ENCODE measurements around the gene THAP10. TPM values are rescaled to one million over a fixed set of nuclear protein-coding genes. Genes with fewer than 3 reads are reported as not detected.

THAP10 gene
- total and polyA plus RNA-seq, 2 experiments from 2014 or later = 5.7 to 8.2 TPM

GRCh38 chr15:70922119-70922518 lies 29.9 kb upstream of the THAP10 start:
- H3K4me1 ChIP-seq (ENCODE audit: insufficient read depth) = no peaks in the 10 kb centered on the region
- TF ChIP-seq EZH2phosphoT487 (IDR thresholded peaks at IDR 0.05; ENCODE audit: unreplicated experiment) = no peak
- H3K9me2 ChIP-seq (ENCODE audit: insufficient read depth) = no peaks in the 10 kb centered on the region
- H3K9me3 Mint-ChIP-seq = no peaks in the 10 kb centered on the region
- H3K4me1 Mint-ChIP-seq = no peaks in the 10 kb centered on the region
- no peak overlapping the region for H3K4me2 ChIP-seq
- H3K27me3 ChIP-seq (ENCODE audit: insufficient read depth) = no peaks in the 10 kb centered on the region
- DNase-seq (ENCODE audit: low spot score) = no peak
- H3F3A ChIP-seq (replicated peaks; ENCODE audit: low read depth) = no peaks in the 10 kb centered on the region
- no peaks in the 10 kb centered on the region for H3K79me2 ChIP-seq (replicated peaks; ENCODE audit: insufficient read depth)
- H3K4me3 Mint-ChIP-seq = no peak overlapping the region
- H3K27ac ChIP-seq (ENCODE audit: low read depth) = no peak overlapping the region
- no peak overlapping the region for H3K27ac Mint-ChIP-seq
- no peaks in the 10 kb centered on the region for H3K27me3 Mint-ChIP-seq (ENCODE audit: insufficient read depth, low read depth, poor library complexity)
- no peaks in the 10 kb centered on the region for H3K36me3 Mint-ChIP-seq (ENCODE audit: low read depth)
- H3K36me3 ChIP-seq (ENCODE audit: insufficient read depth) = no peaks in the 10 kb centered on the region
- no peaks in the 10 kb centered on the region for H4K20me1 ChIP-seq (replicated peaks; ENCODE audit: insufficient read depth)
- no peak overlapping the region for H3K4me3 ChIP-seq
- H2AFZ ChIP-seq = no peak overlapping the region
- no peak for ATAC-seq

- Mint-ChIP-seq H3K9me3 (no peaks in the 10 kb centered on the region), H3K27me3 (ENCODE audit: insufficient read depth, low read depth, poor library complexity) (no peaks in the 10 kb centered on the region), H3K27ac (no peak overlapping the region), H3K4me3 (no peak overlapping the region), H3K36me3 (ENCODE audit: low read depth) (no peaks in the 10 kb centered on the region), H3K4me1 (no peaks in the 10 kb centered on the region)
- Histone ChIP-seq H3K79me2 (replicated peaks; ENCODE audit: insufficient read depth) (no peaks in the 10 kb centered on the region), H3K27ac (ENCODE audit: low read depth) (no peak overlapping the region), H3K9me2 (ENCODE audit: insufficient read depth) (no peaks in the 10 kb centered on the region), H4K20me1 (replicated peaks; ENCODE audit: insufficient read depth) (no peaks in the 10 kb centered on the region), H2AFZ (no peak overlapping the region), H3K4me3 (no peak overlapping the region), H3K4me2 (no peak overlapping the region), H3K4me1 (ENCODE audit: insufficient read depth) (no peaks in the 10 kb centered on the region), H3K27me3 (ENCODE audit: insufficient read depth) (no peaks in the 10 kb centered on the region), H3F3A (replicated peaks; ENCODE audit: low read depth) (no peaks in the 10 kb centered on the region), H3K36me3 (ENCODE audit: insufficient read depth) (no peaks in the 10 kb centered on the region)
- ATAC-seq (no peak), DNase-seq (ENCODE audit: low spot score) (no peak)
- no peak for TF ChIP-seq ETS1 (IDR thresholded peaks at IDR 0.05)
- TF ChIP-seq EZH2phosphoT487 (IDR thresholded peaks at IDR 0.05; ENCODE audit: unreplicated experiment) = no peak
- TF ChIP-seq JUNB (IDR thresholded peaks at IDR 0.05; ENCODE audit: unreplicated experiment) = no peak
- TF ChIP-seq NANOG (IDR thresholded peaks at IDR 0.05; ENCODE audit: borderline replicate concordance) = no peak
- no peak for TF ChIP-seq EZH2 (IDR thresholded peaks at IDR 0.05; ENCODE audit: low read depth, unreplicated experiment)
- no peak for TF ChIP-seq ZNF331 (CRISPR knock-in tag; IDR thresholded peaks at IDR 0.05; ENCODE audit: low read depth)
- no peak for TF ChIP-seq STAT1 (IDR thresholded peaks at IDR 0.05; ENCODE audit: unreplicated experiment)
- TF ChIP-seq POLR2AphosphoS5 (IDR thresholded peaks at IDR 0.05; ENCODE audit: low read depth) = no peak
- TF ChIP-seq CREB1 (CRISPR knock-in tag; IDR thresholded peaks at IDR 0.05; ENCODE audit: low read depth) = no peak
- TF ChIP-seq ZNF114 (CRISPR knock-in tag; IDR thresholded peaks at IDR 0.05) = no peak
- no peak for TF ChIP-seq REST (IDR thresholded peaks at IDR 0.05; ENCODE audit: unreplicated experiment)
- TF ChIP-seq CTCF (conservative IDR thresholded peaks at IDR 0.05; ENCODE audit: low read depth in 2 of 2) = no peak
These were observed 28.9 kb upstream of the THAP10 start for GRCh38 chr15:70920981-70921696.

Measured in GM23338 (cell line).